Measurements from ENCODE around the gene ZC3HAV1L.
"Not testable (repeated sequence)": the region's sequence is repeated elsewhere in the genome, so short reads cannot be mapped to it uniquely, and the experiment has no call there.

Gene ZC3HAV1L

DNA sequence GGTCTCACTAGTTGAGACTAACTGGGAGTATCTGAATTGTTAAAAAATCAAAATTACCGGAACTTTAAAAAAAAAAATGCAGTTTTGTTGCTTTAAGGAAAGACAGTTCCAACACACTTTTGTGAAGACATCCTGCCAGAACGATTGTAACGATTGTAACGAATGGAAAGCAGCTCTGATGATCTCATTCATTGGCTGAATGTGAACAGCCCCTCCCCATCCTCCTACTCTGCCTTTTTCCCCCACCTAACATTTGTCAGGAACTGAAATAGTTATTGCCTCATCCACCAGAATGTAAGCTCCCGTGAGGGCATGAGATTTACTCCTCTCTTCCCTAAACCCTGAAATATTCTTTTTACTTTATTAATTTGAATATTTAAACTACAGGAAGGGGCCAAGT lies 23.1 kb upstream of the ZC3HAV1L start:
- TF ChIP-seq, protein P1, sequence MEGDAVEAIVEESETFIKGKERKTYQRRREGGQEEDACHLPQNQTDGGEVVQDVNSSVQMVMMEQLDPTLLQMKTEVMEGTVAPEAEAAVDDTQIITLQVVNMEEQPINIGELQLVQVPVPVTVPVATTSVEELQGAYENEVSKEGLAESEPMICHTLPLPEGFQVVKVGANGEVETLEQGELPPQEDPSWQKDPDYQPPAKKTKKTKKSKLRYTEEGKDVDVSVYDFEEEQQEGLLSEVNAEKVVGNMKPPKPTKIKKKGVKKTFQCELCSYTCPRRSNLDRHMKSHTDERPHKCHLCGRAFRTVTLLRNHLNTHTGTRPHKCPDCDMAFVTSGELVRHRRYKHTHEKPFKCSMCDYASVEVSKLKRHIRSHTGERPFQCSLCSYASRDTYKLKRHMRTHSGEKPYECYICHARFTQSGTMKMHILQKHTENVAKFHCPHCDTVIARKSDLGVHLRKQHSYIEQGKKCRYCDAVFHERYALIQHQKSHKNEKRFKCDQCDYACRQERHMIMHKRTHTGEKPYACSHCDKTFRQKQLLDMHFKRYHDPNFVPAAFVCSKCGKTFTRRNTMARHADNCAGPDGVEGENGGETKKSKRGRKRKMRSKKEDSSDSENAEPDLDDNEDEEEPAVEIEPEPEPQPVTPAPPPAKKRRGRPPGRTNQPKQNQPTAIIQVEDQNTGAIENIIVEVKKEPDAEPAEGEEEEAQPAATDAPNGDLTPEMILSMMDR (IDR thresholded peaks at IDR 0.05; ENCODE audit: borderline replicate concordance, control extremely low read depth, extremely low read depth, insufficient read depth, missing control alignments), result no peak
- no peak for DNase-seq (ENCODE audit: low spot score)
- in situ Hi-C loops (cut with MboI; ENCODE audit: low sequenced_read_pairs, unreplicated experiment), result no loop called here

DNA sequence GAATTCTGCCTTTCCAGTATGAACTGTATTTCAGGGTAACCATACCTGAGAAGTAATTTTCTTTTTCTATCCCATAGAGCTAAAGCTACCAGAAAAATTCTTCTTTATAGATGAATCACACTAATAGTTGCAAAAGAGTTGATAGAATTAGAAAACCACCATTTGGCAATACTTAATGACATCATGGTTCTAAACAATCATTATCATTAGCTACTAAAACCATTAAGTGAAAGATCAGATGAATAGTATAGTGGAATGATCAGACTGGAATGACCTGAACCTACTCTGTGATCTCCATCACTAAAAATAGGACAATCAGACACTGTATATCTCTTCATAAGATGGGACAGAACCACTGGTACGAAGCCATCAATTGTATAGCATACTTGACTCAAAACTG lies 19.8 kb upstream of the ZC3HAV1L start:
- TF ChIP-seq, protein P1 (IDR thresholded peaks at IDR 0.05; ENCODE audit: borderline replicate concordance, control extremely low read depth, extremely low read depth, insufficient read depth, missing control alignments), result no peak
- in situ Hi-C loops (cut with MboI; ENCODE audit: low sequenced_read_pairs, unreplicated experiment), result no loop called here
- no peak for DNase-seq (ENCODE audit: low spot score)

DNA sequence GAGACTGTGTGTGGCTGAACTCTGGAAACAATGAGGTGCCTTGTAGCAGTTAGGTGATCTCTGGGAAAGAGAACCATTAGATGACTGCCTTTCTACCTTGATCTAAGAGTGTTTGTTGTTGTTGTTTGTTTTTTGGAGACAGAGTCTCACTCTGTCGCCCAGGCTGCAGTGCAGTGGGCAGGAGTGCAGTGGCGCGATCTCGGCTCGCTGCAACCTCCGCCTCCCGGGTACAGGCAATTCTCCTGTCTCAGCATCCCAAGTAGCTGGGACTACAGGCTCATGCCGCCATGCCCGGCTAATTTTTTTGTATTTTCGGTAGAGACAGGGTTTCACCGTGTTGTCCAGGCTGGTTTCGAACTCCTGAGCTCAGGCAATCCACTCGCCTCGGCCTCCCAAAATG lies 18.8 kb upstream of the ZC3HAV1L start:
- in situ Hi-C loops (cut with MboI; ENCODE audit: low sequenced_read_pairs, unreplicated experiment); DNase-seq (ENCODE audit: low spot score): not testable (repeated sequence)

DNA sequence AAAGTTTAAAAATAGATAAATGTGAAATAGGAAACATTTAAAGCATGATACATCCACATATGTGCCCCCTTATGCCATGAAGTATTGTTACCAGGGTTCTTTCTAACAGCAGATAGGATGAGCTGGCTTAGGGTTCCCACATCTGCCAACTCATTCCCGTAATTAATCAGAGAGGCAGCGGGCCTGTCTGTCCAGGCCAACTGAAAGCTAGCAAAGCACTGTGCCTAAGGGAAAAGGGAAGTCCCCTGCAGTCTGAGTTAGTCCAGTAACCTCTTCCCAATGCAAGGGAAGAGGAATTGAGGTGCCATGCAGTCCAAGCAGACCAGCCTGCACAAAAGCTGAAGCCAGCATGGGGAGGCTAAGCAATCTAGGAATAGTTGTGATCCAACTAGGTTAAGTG lies 18.3 kb upstream of the ZC3HAV1L start:
- in situ Hi-C loops (cut with MboI; ENCODE audit: low sequenced_read_pairs, unreplicated experiment), result no loop called here
- TF ChIP-seq, protein P1 (IDR thresholded peaks at IDR 0.05; ENCODE audit: borderline replicate concordance, control extremely low read depth, extremely low read depth, insufficient read depth, missing control alignments), result no peak
- DNase-seq (ENCODE audit: low spot score), result no peak

DNA sequence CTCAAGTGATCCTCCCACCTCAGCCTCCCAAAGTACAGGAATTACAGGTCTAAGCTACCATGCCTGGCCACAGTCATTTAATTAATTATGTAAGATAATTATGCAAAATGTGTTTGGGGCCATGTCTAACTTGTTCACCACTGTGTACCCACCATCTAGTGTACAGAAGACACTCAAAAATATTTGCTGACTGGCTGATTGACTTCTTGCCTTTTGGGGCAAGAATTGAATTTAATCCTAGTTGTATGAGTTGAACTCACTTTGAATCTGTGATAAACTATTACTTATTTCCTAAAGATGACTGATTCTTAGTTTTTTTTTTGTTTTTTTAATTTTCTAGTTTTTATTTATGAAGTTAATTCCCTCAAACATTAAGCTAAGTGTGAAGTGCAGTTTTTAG lies 15.8 kb upstream of the ZC3HAV1L start:
- no peak for DNase-seq (ENCODE audit: low spot score)
- in situ Hi-C loops (cut with MboI; ENCODE audit: low sequenced_read_pairs, unreplicated experiment), result no loop called here
- TF ChIP-seq, protein P1 (IDR thresholded peaks at IDR 0.05; ENCODE audit: borderline replicate concordance, control extremely low read depth, extremely low read depth, insufficient read depth, missing control alignments), result no peak

DNA sequence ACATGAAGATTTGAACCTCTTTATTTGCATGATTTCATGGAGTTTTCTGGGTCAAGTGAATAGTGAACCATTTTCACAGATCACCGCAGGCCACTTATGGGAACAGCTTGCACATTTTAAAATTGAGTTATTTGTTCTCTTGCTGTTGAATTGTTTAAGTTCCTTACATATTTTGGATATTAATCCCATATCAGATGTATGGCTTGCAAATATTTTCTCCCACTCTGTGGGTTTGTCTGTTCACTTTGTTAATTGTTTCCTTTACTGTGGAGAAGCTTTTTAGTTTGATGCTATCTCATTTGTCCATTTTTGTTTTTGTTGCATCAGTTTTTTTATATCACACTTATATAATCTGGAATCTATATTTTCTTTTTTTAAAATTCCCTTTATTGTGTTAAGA lies 14.1 kb upstream of the ZC3HAV1L start:
- TF ChIP-seq, protein P1 (IDR thresholded peaks at IDR 0.05; ENCODE audit: borderline replicate concordance, control extremely low read depth, extremely low read depth, insufficient read depth, missing control alignments), result no peak

DNA sequence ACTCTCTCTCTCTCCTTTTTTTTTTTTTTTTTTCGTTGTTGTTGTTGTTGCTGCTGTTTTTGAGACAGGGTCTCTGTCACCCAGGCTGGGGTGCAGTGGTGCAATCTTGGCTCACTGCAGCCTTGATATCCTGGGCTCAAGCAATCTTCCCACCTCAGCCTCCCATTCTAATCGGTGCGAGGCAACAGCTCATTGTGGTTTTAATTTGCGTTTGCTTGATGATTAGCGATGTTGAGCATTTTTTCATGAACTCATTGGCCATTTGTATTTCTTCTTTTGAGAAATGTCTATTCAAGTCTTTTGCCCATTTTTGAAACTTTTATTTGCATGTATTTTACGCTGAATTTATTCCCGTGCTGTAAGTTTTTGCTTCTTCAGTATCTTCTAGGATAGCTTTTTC lies 13.3 kb upstream of the ZC3HAV1L start:
- no peak for DNase-seq (ENCODE audit: low spot score)
- in situ Hi-C loops (cut with MboI; ENCODE audit: low sequenced_read_pairs, unreplicated experiment), result no loop called here
- TF ChIP-seq, protein P1 (IDR thresholded peaks at IDR 0.05; ENCODE audit: borderline replicate concordance, control extremely low read depth, extremely low read depth, insufficient read depth, missing control alignments), result no peak

More for the DNA sequence above, 14.1 kb upstream of the ZC3HAV1L start:
- in situ Hi-C loops (cut with MboI; ENCODE audit: low sequenced_read_pairs, unreplicated experiment), result no loop called here
- DNase-seq (ENCODE audit: low spot score), result no peak

Measured in GM13976 (cell line).